ENCODE measurements around the gene STAP2.
"Not testable (repeated sequence)": the region's sequence is repeated elsewhere in the genome, so short reads cannot be mapped to it uniquely, and the experiment has no call there.

Gene STAP2

GRCh38 chr19:4334929-4335570, 3.6 kb downstream of the STAP2 start:
- no peaks in the 10 kb centered on the region for H3K36me3 ChIP-seq (ENCODE audit: insufficient read depth, low read length)
- H3K9ac ChIP-seq (ENCODE audit: low read depth, low read length), result no peak overlapping the region
- no peaks in the 10 kb centered on the region; the same call in 1 of the 2 replicates for H3K9me3 ChIP-seq (ENCODE audit: control insufficient read depth, insufficient read depth, low read length)
- no peaks in the 10 kb centered on the region for H3K4me1 ChIP-seq (ENCODE audit: insufficient read depth, low read length)

DNA sequence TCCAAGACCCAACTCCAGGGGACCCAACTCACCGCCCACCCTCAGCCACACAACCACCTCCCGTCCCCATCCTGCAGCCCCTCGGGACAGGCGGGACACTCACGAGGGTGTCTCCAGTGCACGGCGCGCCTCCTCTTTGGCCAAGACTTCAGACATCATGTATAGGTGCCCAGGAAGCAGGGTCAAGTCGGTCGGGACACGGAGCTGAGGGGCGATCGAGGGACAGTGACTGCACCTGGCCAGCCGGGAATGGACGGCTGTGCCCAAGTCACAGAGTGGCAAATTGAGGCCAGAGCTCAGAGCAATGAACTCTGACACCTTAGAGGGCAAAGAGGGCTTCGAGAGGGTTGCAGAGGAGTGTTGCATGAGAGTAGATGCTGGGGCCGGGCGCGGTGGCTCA, 8.8 kb downstream of the STAP2 start:
- Histone ChIP-seq H3K9ac (ENCODE audit: low read depth, low read length) (no peak overlapping the region), H3K9me3 (ENCODE audit: control insufficient read depth, insufficient read depth, low read length) (no peaks in the 10 kb centered on the region; the same call in 1 of the 2 replicates), H3K36me3 (ENCODE audit: insufficient read depth, low read length) (no peaks in the 10 kb centered on the region), H3K4me1 (ENCODE audit: insufficient read depth, low read length) (no peaks in the 10 kb centered on the region; the same call in 1 of the 2 replicates)

GRCh38 chr19:4328991-4329681, 9.5 kb downstream of the STAP2 start:
- not testable (repeated sequence) for H3K9me3 ChIP-seq (ENCODE audit: control insufficient read depth, insufficient read depth, low read length); H3K4me1 ChIP-seq (ENCODE audit: insufficient read depth, low read length); H3K36me3 ChIP-seq (ENCODE audit: insufficient read depth, low read length)
- H3K9ac ChIP-seq (ENCODE audit: low read depth, low read length), result peak overlapping the region; percentile 87

DNA sequence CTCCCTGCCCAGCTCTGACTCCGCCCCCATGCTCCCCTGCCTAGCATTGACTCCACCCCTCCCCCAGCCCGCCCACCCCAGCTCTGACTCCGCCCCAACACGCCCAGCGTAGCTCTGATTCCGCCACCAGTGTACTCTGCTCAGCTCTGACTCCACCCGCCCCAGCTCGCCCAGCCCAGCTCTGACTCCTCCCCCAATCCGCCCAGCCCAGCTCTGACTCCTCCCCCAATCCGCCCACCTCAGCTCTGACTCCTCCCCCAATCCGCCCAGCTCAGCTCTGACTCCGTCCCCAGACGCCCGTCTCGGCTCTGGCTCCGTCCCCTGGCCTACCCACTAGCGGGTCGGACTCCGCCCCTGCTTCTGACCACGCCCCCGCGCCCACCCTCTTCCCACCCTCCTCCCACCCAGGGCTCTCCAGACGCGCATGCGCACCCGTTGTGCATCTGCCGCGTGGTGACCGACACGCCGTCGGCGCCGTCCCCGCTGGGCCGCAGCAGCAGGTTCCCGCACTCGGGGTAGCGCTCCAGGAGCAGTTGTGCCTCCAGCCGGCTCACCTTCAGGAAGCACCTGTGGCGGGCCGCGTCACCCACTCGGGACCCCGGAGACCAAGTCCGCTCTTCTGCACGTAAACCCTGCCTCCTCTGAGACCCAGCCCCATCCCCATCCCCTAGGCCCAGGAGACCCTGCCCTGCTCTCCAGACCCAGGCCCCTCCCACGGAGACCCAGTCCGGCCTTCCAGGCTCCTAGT, 10.2 kb downstream of the STAP2 start:
- H3K9ac ChIP-seq (ENCODE audit: low read depth, low read length), result peak overlapping the region; percentile 87

DNA sequence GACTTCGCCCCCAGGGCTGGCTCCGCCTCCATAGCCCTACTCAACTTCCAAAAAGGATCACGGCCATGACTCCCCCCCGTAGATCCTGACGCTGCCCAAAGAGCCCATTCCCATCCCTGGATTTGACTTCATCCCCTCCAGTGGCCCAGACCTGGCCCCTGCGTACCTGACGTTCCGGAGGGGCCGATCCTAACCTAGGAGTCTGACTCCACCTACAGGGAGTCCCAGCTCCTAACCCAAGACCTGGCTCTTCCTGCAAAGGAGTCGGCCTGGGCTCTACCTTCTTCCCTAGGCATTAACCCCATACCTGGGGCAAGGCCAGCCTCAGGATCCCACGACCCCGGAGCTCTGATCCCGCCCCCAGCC, 10.8 kb downstream of the STAP2 start:
- Histone ChIP-seq H3K4me1 (ENCODE audit: insufficient read depth, low read length) (no peaks in the 10 kb centered on the region; the same call in 1 of the 2 replicates), H3K36me3 (ENCODE audit: insufficient read depth, low read length) (no peaks in the 10 kb centered on the region), H3K9me3 (ENCODE audit: control insufficient read depth, insufficient read depth, low read length) (no peaks in the 10 kb centered on the region), H3K9ac (ENCODE audit: low read depth, low read length) (peak overlapping the region; percentile 45; the same call in 1 of the 2 replicates)

More for the DNA sequence above, 10.2 kb downstream of the STAP2 start:
- Histone ChIP-seq H3K36me3 (ENCODE audit: insufficient read depth, low read length) (no peaks in the 10 kb centered on the region), H3K4me1 (ENCODE audit: insufficient read depth, low read length) (no peaks in the 10 kb centered on the region; the same call in 1 of the 2 replicates), H3K9me3 (ENCODE audit: control insufficient read depth, insufficient read depth, low read length) (no peaks in the 10 kb centered on the region)

GRCh38 chr19:4327252-4327876, 11.3 kb downstream of the STAP2 start:
- Histone ChIP-seq H3K4me1 (ENCODE audit: insufficient read depth, low read length) (no peaks in the 10 kb centered on the region; the same call in 1 of the 2 replicates), H3K36me3 (ENCODE audit: insufficient read depth, low read length) (no peaks in the 10 kb centered on the region), H3K9ac (ENCODE audit: low read depth, low read length) (peak overlapping the region; percentile 45; the same call in 1 of the 2 replicates), H3K9me3 (ENCODE audit: control insufficient read depth, insufficient read depth, low read length) (no peaks in the 10 kb centered on the region)

DNA sequence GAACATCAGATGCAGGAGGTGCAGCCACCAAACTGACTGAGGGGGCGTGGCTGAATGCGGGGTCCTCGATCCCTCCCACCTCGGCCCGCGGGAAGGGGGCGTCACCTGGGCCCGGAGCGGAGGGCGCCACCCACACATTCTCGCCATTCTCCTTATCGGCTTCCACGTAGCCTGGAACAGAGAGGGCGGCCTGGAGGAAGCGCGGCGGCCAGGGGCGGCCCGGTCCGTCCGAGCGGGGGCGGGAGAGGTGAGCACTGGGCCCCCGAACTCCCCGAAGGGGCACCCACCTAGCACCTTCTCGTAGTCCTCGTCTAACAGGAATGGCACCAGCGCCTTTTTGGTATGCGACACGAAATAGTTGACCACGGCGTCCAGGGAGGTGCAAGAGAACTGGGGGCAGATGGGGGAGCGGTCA, 11.8 kb downstream of the STAP2 start:
- H3K36me3 ChIP-seq (ENCODE audit: insufficient read depth, low read length), result no peaks in the 10 kb centered on the region
- H3K9ac ChIP-seq (ENCODE audit: low read depth, low read length), result peak overlapping the region; percentile 45; the same call in 1 of the 2 replicates
- no peaks in the 10 kb centered on the region; the same call in 1 of the 2 replicates for H3K4me1 ChIP-seq (ENCODE audit: insufficient read depth, low read length)
- no peaks in the 10 kb centered on the region for H3K9me3 ChIP-seq (ENCODE audit: control insufficient read depth, insufficient read depth, low read length)

DNA sequence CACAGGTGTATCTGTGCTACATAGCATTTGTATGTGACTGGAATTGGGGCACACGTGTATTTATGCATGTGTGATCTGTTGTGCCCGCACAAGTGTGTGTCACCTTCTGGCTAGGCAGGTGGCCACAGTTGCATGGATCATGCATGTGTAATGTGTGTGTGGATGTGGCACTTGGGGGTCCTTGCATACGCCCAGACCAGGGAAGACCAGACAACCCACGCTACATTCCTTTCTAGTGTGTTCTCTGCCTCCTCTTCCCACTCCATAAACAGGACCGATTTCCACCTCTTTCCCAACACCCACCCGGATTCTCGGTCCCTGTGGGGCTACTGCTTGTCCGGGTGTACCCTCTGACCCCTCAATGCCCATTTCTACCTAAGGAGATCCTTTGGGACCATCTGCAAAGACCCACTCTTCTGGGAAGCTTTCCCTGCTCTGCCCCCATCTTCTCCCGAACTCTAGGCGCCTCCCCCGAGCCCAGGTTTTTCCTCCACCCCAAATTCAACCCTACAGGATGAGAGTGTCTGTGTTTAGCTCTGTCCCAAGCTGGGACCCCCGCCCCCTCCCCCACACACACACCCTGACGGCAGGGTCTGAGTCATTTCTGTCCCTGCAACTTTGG, 12.3 kb downstream of the STAP2 start:
- no peaks in the 10 kb centered on the region; the same call in 1 of the 2 replicates for H3K4me1 ChIP-seq (ENCODE audit: insufficient read depth, low read length)
- peak overlapping the region; percentile 45; the same call in 1 of the 2 replicates for H3K9ac ChIP-seq (ENCODE audit: low read depth, low read length)
- H3K36me3 ChIP-seq (ENCODE audit: insufficient read depth, low read length), result no peaks in the 10 kb centered on the region
- H3K9me3 ChIP-seq (ENCODE audit: control insufficient read depth, insufficient read depth, low read length), result no peaks in the 10 kb centered on the region

DNA sequence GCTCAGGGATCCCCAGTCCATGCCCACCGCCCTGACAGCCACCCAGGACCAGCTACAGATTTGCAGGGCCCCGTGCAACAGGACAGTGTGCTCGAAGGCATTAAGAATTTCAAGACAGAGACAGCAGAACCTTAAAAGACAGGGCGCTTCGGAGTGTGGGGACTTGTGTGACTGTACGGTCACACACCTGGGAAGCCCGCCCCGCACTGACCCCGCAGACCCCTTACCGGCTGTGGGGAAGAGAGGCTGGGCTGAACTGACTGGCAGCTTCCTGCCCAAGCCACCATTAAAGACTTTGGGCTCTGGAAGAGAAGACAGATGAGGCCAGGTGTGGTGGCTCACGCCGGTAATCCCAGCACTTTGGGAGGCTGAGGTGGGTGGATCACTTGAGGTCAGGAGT, 14.4 kb downstream of the STAP2 start:
- no peaks in the 10 kb centered on the region for H3K9me3 ChIP-seq (ENCODE audit: control insufficient read depth, insufficient read depth, low read length)
- no peak overlapping the region for H3K9ac ChIP-seq (ENCODE audit: low read depth, low read length)
- H3K4me1 ChIP-seq (ENCODE audit: insufficient read depth, low read length), result no peaks in the 10 kb centered on the region; the same call in 1 of the 2 replicates
- H3K36me3 ChIP-seq (ENCODE audit: insufficient read depth, low read length), result no peaks in the 10 kb centered on the region; the same call in 1 of the 2 replicates

DNA sequence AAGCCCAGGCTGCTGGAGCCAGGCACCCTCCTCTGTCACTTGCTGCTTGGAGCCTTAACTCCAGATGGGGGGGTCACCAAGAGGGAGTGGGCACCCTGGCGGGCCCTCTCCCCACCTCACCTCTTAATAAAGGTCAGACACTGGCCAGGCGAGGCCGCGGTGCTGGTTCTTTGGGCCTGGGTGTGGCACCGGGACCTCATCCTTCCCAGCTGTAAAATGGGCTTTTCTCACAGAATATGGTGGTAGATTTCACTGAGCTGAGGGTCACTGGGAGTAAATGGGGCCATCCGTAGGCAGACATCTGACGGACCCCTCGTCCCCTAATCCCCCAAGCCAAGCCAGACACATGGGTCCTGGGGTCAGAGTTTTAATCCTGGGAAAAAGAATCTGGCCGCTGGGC, 14.9 kb downstream of the STAP2 start:
- no peak overlapping the region for H3K9ac ChIP-seq (ENCODE audit: low read depth, low read length)
- no peaks in the 10 kb centered on the region for H3K9me3 ChIP-seq (ENCODE audit: control insufficient read depth, insufficient read depth, low read length)

DNA sequence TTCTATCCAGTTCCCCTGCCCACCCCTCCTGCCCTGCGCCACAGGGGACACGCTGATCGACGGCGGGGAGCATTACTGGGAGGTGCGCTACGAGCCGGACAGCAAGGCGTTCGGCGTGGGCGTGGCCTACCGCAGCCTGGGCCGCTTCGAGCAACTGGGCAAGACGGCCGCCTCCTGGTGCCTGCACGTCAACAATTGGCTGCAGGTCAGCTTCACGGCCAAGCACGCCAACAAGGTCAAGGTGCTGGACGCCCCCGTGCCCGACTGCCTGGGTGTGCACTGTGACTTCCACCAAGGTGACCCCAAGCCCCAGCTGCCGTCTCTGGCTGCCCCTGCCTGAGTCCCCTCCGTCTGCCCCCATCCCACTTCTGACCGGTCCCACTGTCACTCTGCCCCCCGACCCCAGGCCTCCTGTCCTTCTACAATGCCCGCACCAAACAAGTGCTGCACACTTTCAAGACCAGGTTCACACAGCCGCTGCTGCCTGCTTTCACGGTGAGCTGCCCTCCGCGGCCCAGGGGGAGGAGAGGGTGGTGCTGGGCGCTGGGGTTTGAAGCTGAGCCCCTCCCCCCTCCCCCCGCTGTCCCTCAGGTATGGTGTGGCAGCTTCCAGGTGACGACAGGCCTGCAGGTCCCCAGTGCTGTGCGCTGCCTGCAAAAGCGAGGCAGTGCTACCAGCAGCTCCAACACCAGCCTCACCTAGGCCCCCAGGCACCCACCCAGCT, 15.5 kb downstream of the STAP2 start:
- Histone ChIP-seq H3K9ac (ENCODE audit: low read depth, low read length) (no peak overlapping the region), H3K36me3 (ENCODE audit: insufficient read depth, low read length) (no peaks in the 10 kb centered on the region; the same call in 1 of the 2 replicates), H3K9me3 (ENCODE audit: control insufficient read depth, insufficient read depth, low read length) (no peaks in the 10 kb centered on the region), H3K4me1 (ENCODE audit: insufficient read depth, low read length) (no peaks in the 10 kb centered on the region; the same call in 1 of the 2 replicates)

More for the DNA sequence above, 14.9 kb downstream of the STAP2 start:
- H3K4me1 ChIP-seq (ENCODE audit: insufficient read depth, low read length), result no peaks in the 10 kb centered on the region; the same call in 1 of the 2 replicates
- no peaks in the 10 kb centered on the region; the same call in 1 of the 2 replicates for H3K36me3 ChIP-seq (ENCODE audit: insufficient read depth, low read length)

DNA sequence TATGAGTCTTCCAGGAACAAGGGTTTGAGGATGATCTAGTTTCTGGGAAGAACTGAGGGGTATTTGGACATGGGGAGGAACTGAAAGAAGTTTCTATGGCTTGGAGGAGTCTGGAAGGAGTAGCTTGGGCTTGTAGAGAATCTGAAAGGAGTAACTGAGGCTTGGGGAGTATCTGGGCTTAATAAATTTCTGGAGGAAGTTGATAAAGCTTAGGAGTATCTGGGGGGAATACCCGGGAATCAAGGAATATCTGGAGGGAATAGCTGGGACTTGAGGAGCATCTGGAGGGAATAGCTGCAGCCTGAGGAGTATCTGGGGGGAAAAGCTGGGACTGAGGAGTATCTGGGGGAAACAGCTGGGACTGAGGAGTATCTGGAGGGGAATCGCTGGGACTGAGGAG, 18.2 kb downstream of the STAP2 start:
- no peaks in the 10 kb centered on the region; the same call in 1 of the 2 replicates for H3K36me3 ChIP-seq (ENCODE audit: insufficient read depth, low read length)
- H3K9me3 ChIP-seq (ENCODE audit: control insufficient read depth, insufficient read depth, low read length), result no peaks in the 10 kb centered on the region
- H3K4me1 ChIP-seq (ENCODE audit: insufficient read depth, low read length), result no peaks in the 10 kb centered on the region
- no peak overlapping the region for H3K9ac ChIP-seq (ENCODE audit: low read depth, low read length)

DNA sequence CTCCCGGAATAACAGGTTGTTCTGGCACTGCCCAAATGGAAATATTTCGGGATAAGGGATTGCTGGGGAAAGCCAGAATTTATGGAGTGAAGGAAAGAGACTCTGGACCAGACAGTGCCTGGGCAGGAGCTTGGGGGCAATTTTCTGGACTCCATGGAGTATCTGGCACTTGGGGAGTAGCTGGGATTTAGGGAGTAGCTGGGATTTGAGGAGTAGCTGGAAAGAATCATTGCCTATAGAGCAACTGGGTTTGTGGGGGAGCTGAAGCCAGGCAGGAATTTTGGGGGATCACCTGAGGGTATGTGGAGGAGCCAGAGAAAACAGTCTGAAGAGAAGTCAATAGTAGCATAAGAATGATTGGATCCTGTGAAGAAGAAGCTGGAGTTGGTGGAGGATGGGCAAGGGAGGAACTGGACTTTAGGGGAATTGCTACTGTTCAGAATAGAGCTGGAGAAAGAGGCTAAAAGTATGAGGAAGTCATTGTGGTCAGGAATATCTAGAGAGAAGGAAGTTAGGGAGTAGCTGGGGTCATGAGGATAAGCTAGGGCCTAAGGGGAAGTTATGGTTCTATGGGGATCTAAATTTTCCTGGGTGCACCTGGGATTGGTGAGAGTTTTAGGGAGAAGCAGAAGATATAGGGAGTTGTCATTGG, 19.4 kb downstream of the STAP2 start:
- no peaks in the 10 kb centered on the region; the same call in 1 of the 2 replicates for H3K36me3 ChIP-seq (ENCODE audit: insufficient read depth, low read length)
- no peak overlapping the region for H3K9ac ChIP-seq (ENCODE audit: low read depth, low read length)
- no peaks in the 10 kb centered on the region for H3K9me3 ChIP-seq (ENCODE audit: control insufficient read depth, insufficient read depth, low read length)
- H3K4me1 ChIP-seq (ENCODE audit: insufficient read depth, low read length), result no peaks in the 10 kb centered on the region
